OCI-LY7 (cell line): ENCODE results near the gene LRRC57. TPM values are rescaled to one million over a fixed set of nuclear protein-coding genes. Genes with fewer than 3 reads are reported as not detected.

ENCODE experiments used
- BruUV-seq: library from RNA; stranded (reverse); fragments of 400-500 nt; replicated peaks from 2 replicates; lab custom pipeline; 2021; lab: Mats Ljungman, UMichigan
- CTCF ChIA-PET: fragments of 300-600 bp; sonication (Branson Sonifier 250); formaldehyde crosslinking; loops from one replicate; lab custom pipeline; 2022; ENCODE audit warnings: antibody characterized with exemption; ENCODE audit not compliant: unreplicated experiment; lab: Charles Lee
- POLR2A ChIA-PET: fragments of 300-600 bp; sonication (Branson Sonifier 250); formaldehyde crosslinking; loops from one replicate; lab custom pipeline; 2022; ENCODE audit warnings: antibody characterized with exemption; lab: Charles Lee
- DNase-seq: peaks from one replicate; pipeline ENCODE4 v3.0.0-alpha.2; 2015; ENCODE audit warnings: low spot score
- H2AFZ ChIP-seq: fragments of 200-600 bp; sonication (generic), shearing (Covaris generic); 2 replicates; pipeline ENCODE4 v1.6.1; 2014; ENCODE audit warnings: mild to moderate bottlenecking, antibody characterized with exemption, low read length, moderate library complexity
- H3K27ac ChIP-seq: fragments of 200-600 bp; sonication (generic); 2 replicates; pipeline ENCODE4 v1.5.1; 2014; ENCODE audit warnings: mixed run types, low read depth, mild to moderate bottlenecking, moderate library complexity, low read length, inconsistent platforms; ENCODE audit not compliant: poor library complexity, severe bottlenecking
- H3K36me3 ChIP-seq: fragments of 200-600 bp; sonication (generic); 2 replicates; pipeline ENCODE4 v1.6.1; 2014; ENCODE audit warnings: mild to moderate bottlenecking, antibody characterized with exemption, low read length, moderate library complexity, mixed read lengths; ENCODE audit not compliant: insufficient read depth
- H3K4me1 ChIP-seq: fragments of 200-600 bp; sonication (generic); 2 replicates; pipeline ENCODE4 v1.5.1; 2014; ENCODE audit warnings: mild to moderate bottlenecking, low read length; ENCODE audit not compliant: insufficient read depth, poor library complexity, severe bottlenecking
- H3K4me2 ChIP-seq: fragments of 200-600 bp; sonication (generic); 2 replicates; pipeline ENCODE4 v1.6.1; 2014; ENCODE audit warnings: mild to moderate bottlenecking, low read length
- H3K4me3 ChIP-seq: fragments of 200-600 bp; sonication (generic); 2 replicates; pipeline ENCODE4 v1.5.1; 2014; ENCODE audit warnings: mild to moderate bottlenecking, low read depth, low read length; ENCODE audit not compliant: poor library complexity, severe bottlenecking
- H3K79me2 ChIP-seq: fragments of 200-600 bp; sonication (generic); 2 replicates; pipeline ENCODE4 v1.6.1; 2016; ENCODE audit warnings: low read depth, mild to moderate bottlenecking, low read length, moderate library complexity, mixed read lengths; ENCODE audit not compliant: insufficient read depth
- H3K9me2 ChIP-seq: fragments of 200-600 bp; sonication (generic); 2 replicates; pipeline ENCODE4 v1.6.1; 2016; ENCODE audit warnings: mild to moderate bottlenecking, low read length, mixed read lengths; ENCODE audit not compliant: insufficient read depth
- H3K9me3 ChIP-seq: fragments of 200-600 bp; sonication (generic); 2 replicates; pipeline ENCODE4 v1.6.1; 2014; ENCODE audit warnings: mild to moderate bottlenecking, mixed run types, low read length, mixed read lengths
- H4K20me1 ChIP-seq: fragments of 200-600 bp; sonication (generic); 2 replicates; pipeline ENCODE4 v1.6.1; 2014; ENCODE audit warnings: mild to moderate bottlenecking, antibody characterized with exemption, low read length, moderate library complexity, mixed read lengths; ENCODE audit not compliant: insufficient read depth
- CTCF ChIP-seq: fragments of 200-600 bp; sonication (generic); conservative IDR thresholded peaks from 2 replicates; pipeline ENCODE4 v1.5.1; 2014; ENCODE audit warnings: mild to moderate bottlenecking, antibody characterized with exemption, low read length, moderate library complexity, mixed read lengths
- EZH2phosphoT487 ChIP-seq: fragments of 200-600 bp; sonication (generic); IDR thresholded peaks from 2 replicates; pipeline ENCODE4 v1.6.1; 2018; ENCODE audit warnings: low read depth, borderline replicate concordance, mild to moderate bottlenecking, mixed run types, antibody characterized with exemption, low read length, moderate library complexity, mixed read lengths
- intact Hi-C: fragments of 100-400 bp; cut with micrococcal nuclease; formaldehyde crosslinking; loops from one replicate; pipeline ENCODE4 v1.10.0; 2022; ENCODE audit not compliant: unreplicated experiment
- total RNA-seq, 2 experiments: library from RNA; depleted of rRNA in 1 of 2; stranded (reverse); fragments of >200 nt in 1 of 2; shearing (Covaris generic) in 1 of 2; gene quantifications; 2 replicates each; pipeline ENCODE4 v1.2.3, GENCODE V29; 2014 to 2022

Gene LRRC57
- total RNA-seq, 2 experiments from 2014 or later: 17.9 to 21.1 TPM

GRCh38 chr15:42493679-42494078 lies 54.9 kb downstream of the LRRC57 start:
- peak; percentile 34 for DNase-seq
- H3K4me3 ChIP-seq: peak overlapping the region; percentile 35
- no peaks in the 10 kb centered on the region for H3K9me2 ChIP-seq
- no TSS peak for BruUV-seq
- CTCF ChIA-PET: no interaction called here
- TF ChIP-seq EZH2phosphoT487 (no peak), CTCF (no peak)
- peak overlapping the region; percentile 59 for H3K27ac ChIP-seq
- H2AFZ ChIP-seq: peak overlapping the region; percentile 87
- H3K79me2 ChIP-seq: peaks cover 26% of the 10 kb centered on the region
- no peaks in the 10 kb centered on the region for H3K36me3 ChIP-seq
- H3K4me2 ChIP-seq: peak overlapping the region; percentile 60
- H3K9me3 ChIP-seq: no peaks in the 10 kb centered on the region
- intact Hi-C loops: no loop called here
- H3K4me1 ChIP-seq: peaks cover 61% of the 10 kb centered on the region
- POLR2A ChIA-PET: interaction anchor here (0.7 kb wide), 1 partner anchor 526 kb away, joined by 3 read pairs; no protein-coding TSS in a partner anchor
- H4K20me1 ChIP-seq: no peaks in the 10 kb centered on the region

- intact Hi-C loops: loop anchor here (2.0 kb wide), 1 partner anchor 57 kb away; the partner anchor contains the start of genes HAUS2 and LRRC57
- Histone ChIP-seq H3K9me2 (no peaks in the 10 kb centered on the region), H3K79me2 (peaks cover 39% of the 10 kb centered on the region), H3K27ac (peak overlapping the region; percentile 78), H3K4me1 (peaks cover 49% of the 10 kb centered on the region), H3K4me3 (peak overlapping the region; percentile 87), H2AFZ (peak overlapping the region; percentile 73), H3K36me3 (no peaks in the 10 kb centered on the region), H3K4me2 (peak overlapping the region; percentile 78), H4K20me1 (no peaks in the 10 kb centered on the region), H3K9me3 (no peaks in the 10 kb centered on the region)
- DNase-seq: no peak
- TSS peak; percentile 98 for BruUV-seq
- ChIA-PET CTCF (interaction anchor here (1.1 to 1.2 kb wide), 2 partner anchors 12 to 57 kb away, joined by 3 read pairs; partner anchors contain the start of genes HAUS2 and LRRC57), POLR2A (interaction anchor here (0.6 to 2.1 kb wide), 9 partner anchors 8 to 218 kb away, joined by 3 to 10 read pairs (median 3); partner anchors contain the start of genes GANC and TMEM87A)
- TF ChIP-seq EZH2phosphoT487: no peak
- no peak for TF ChIP-seq CTCF
Measured at GRCh38 chr15:42491539-42492225, 56.9 kb downstream of the LRRC57 start.
